ENCODE results near the gene IPO9. TPM values are rescaled to one million over a fixed set of nuclear protein-coding genes. Genes with fewer than 3 reads are reported as not detected.

The IPO9 gene
- polyA plus RNA-seq, 4 donors, result 76.0 to 85.5 (median 83.8) TPM

- DNase-seq (ENCODE audit: low read depth in 4 of 4, low spot score in 3 of 4), result no peak
Observed at GRCh38 chr1:201886103-201886885, 57.3 kb downstream of the IPO9 start.

GRCh38 chr1:201887116-201887866, 58.3 kb downstream of the IPO9 start:
- DNase-seq (ENCODE audit: low read depth in 4 of 4, low spot score in 3 of 4), result no peak

GRCh38 chr1:201888282-201889089, 59.5 kb downstream of the IPO9 start, which contains the start of gene SHISA4:
SHISA4 (plus strand) TSS chr1:201888898; CDS start chr1:201888995, 97 bp downstream.
- DNase-seq (ENCODE audit: low read depth in 4 of 4, low spot score in 3 of 4), result peak; percentile 25 to 61 (median 48)

- no peak for DNase-seq (ENCODE audit: low read depth in 4 of 4, low spot score in 3 of 4)
Observed at GRCh38 chr1:201889090-201889968, 60.4 kb downstream of the IPO9 start.

GRCh38 chr1:201890223-201890622, 61.3 kb downstream of the IPO9 start:
- DNase-seq (ENCODE audit: low read depth in 4 of 4, low spot score in 3 of 4), result no peak

- no peak for DNase-seq (ENCODE audit: low read depth in 4 of 4, low spot score in 3 of 4)
Observed at GRCh38 chr1:201890806-201891450, 62.0 kb downstream of the IPO9 start.

- no peak for DNase-seq (ENCODE audit: low read depth in 4 of 4, low spot score in 3 of 4)
Observed at GRCh38 chr1:201891451-201892045, 62.6 kb downstream of the IPO9 start.

GRCh38 chr1:201892211-201892610, 63.3 kb downstream of the IPO9 start:
- no peak for DNase-seq (ENCODE audit: low read depth in 4 of 4, low spot score in 3 of 4)

GRCh38 chr1:201893431-201893830, 64.5 kb downstream of the IPO9 start:
- DNase-seq (ENCODE audit: low read depth in 4 of 4, low spot score in 3 of 4), result no peak

GRCh38 chr1:201894343-201895119, 65.6 kb downstream of the IPO9 start:
- DNase-seq (ENCODE audit: low read depth in 4 of 4, low spot score in 3 of 4), result no peak

GRCh38 chr1:201895120-201895665, 66.2 kb downstream of the IPO9 start:
- DNase-seq (ENCODE audit: low read depth in 4 of 4, low spot score in 3 of 4), result no peak

GRCh38 chr1:201895913-201896807, 67.2 kb downstream of the IPO9 start:
- DNase-seq (ENCODE audit: low read depth in 4 of 4, low spot score in 3 of 4), result peak; percentile 67 to 77 (median 74)

- no peak for DNase-seq (ENCODE audit: low read depth in 4 of 4, low spot score in 3 of 4)
Observed at GRCh38 chr1:201896951-201897391, 68.0 kb downstream of the IPO9 start.

- DNase-seq (ENCODE audit: low read depth in 4 of 4, low spot score in 3 of 4), result no peak
Observed at GRCh38 chr1:201898240-201898894, 69.4 kb downstream of the IPO9 start.

GRCh38 chr1:201898992-201899391, 70.0 kb downstream of the IPO9 start:
- DNase-seq (ENCODE audit: low read depth in 4 of 4, low spot score in 3 of 4), result no peak

- no peak for DNase-seq (ENCODE audit: low read depth in 4 of 4, low spot score in 3 of 4)
Observed at GRCh38 chr1:201899683-201900429, 70.9 kb downstream of the IPO9 start.
